Urinary bladder (tissue), 4 donors: ENCODE measurements around the gene ALS2. TPM values are rescaled to one million over a fixed set of nuclear protein-coding genes. Genes with fewer than 3 reads are reported as not detected.

ENCODE experiments used
- DNase-seq: peaks from one replicate; pipeline ENCODE4 v3.0.0-alpha.2; 2015; ENCODE audit errors: extremely low spot score
- H3K27ac ChIP-seq: one replicate; pipeline ENCODE4 v1.5.1; 2013; ENCODE audit warnings: low read depth, mild to moderate bottlenecking, moderate library complexity
- H3K36me3 ChIP-seq: one replicate; pipeline ENCODE4 v1.6.1; 2013; ENCODE audit warnings: mild to moderate bottlenecking, moderate library complexity; ENCODE audit not compliant: insufficient read depth
- H3K4me1 ChIP-seq: one replicate; pipeline ENCODE4 v1.6.1; 2013; ENCODE audit warnings: mild to moderate bottlenecking, moderate library complexity; ENCODE audit not compliant: insufficient read depth
- H3K4me3 ChIP-seq: one replicate; pipeline ENCODE4 v1.5.1; 2013; ENCODE audit warnings: low read depth, low read length
- WGBS: extraction: QIAGEN DNeasy Blood & Tissue Kit; methylation state at CpG from one replicate; pipeline ENCODE4 v1.1.7; 2013; 5-methylcytosine and 5-hydroxymethylcytosine counted together
- polyA plus RNA-seq: library from polyadenylated mRNA; stranded (reverse); fragments of 200-250 nt; gene quantifications from one replicate; pipeline ENCODE4 v1.2.3, GENCODE V29; 2013
- total RNA-seq: library from RNA; depleted of rRNA; stranded (reverse); fragments of >200 nt; gene quantifications from one replicate; pipeline ENCODE4 v1.2.3, GENCODE V29; 2014
- donor health status: healthy with polysubstance abuse.
- donor health status: healthy.

ALS2 gene
- total and polyA plus RNA-seq, 2 donors: 11.0 to 28.2 TPM

- no peak overlapping the region for H3K4me3 ChIP-seq
- no peak overlapping the region for H3K27ac ChIP-seq
- no peaks in the 10 kb centered on the region for H3K4me1 ChIP-seq
- 95% methylated on average over 1 of the region's 1 CpG for WGBS
- DNase-seq: no peak
- peaks cover 5% of the 10 kb centered on the region for H3K36me3 ChIP-seq
Measured at GRCh38 chr2:201759567-201759966, 21.2 kb downstream of the ALS2 start.

DNA sequence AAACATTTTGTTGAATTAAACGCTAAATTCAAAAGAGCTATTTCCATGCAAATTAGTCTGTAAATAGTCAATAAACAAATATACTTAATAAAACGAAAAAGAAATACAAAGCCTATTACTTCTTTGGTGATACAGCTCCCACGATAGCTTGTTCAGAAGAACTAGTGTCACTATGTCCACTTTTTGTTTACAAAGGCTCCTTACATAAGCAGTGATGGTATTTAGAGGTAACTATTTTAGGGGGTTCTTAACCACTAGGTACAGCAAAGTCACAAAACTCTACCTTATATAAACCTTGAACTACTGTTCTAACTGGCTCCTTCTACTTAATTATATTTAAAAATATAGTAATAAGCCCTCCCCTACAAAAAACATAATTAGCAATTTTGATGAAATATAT lies 21.9 kb downstream of the ALS2 start:
- peaks cover 5% of the 10 kb centered on the region for H3K36me3 ChIP-seq
- no peak overlapping the region for H3K4me3 ChIP-seq
- 91% methylated on average over 3 of the region's 3 CpGs for WGBS
- no peaks in the 10 kb centered on the region for H3K4me1 ChIP-seq
- no peak for DNase-seq
- no peak overlapping the region for H3K27ac ChIP-seq

- WGBS: 39% methylated on average over 1 of the region's 1 CpG
- H3K36me3 ChIP-seq: peaks cover 5% of the 10 kb centered on the region
- no peak overlapping the region for H3K4me3 ChIP-seq
- H3K27ac ChIP-seq: no peak overlapping the region
- H3K4me1 ChIP-seq: no peaks in the 10 kb centered on the region
- DNase-seq: no peak
Measured at GRCh38 chr2:201758234-201758633, 22.5 kb downstream of the ALS2 start.

- 91% methylated on average over 6 of the region's 6 CpGs for WGBS
- H3K36me3 ChIP-seq: peaks cover 2% of the 10 kb centered on the region
- DNase-seq: no peak
- H3K4me3 ChIP-seq: no peak overlapping the region
- H3K27ac ChIP-seq: no peak overlapping the region
- no peaks in the 10 kb centered on the region for H3K4me1 ChIP-seq
Measured at GRCh38 chr2:201754717-201755415, 25.9 kb downstream of the ALS2 start.

DNA sequence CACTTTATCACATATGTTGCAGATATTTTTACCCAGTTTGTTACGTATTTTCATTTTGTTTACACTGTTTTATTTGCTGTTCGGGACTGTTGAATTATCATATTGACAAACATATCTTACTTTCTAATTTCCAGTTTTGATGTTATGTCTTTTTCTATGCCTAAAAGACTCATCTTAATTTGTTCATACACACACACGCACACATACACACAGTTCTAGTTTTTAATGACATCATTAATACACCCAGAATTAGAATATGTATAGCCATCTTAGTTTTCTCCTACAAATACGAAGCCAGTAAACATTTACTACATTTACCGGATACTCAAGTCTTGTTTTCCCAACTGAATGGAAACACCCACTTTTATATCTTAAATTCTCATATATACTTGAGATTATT lies 29.2 kb downstream of the ALS2 start:
- no peak for DNase-seq
- no peak overlapping the region for H3K4me3 ChIP-seq
- 85% methylated on average over 5 of the region's 5 CpGs for WGBS
- H3K4me1 ChIP-seq: no peaks in the 10 kb centered on the region
- H3K36me3 ChIP-seq: peaks cover 2% of the 10 kb centered on the region
- H3K27ac ChIP-seq: no peak overlapping the region

GRCh38 chr2:201746551-201746950 lies 34.2 kb downstream of the ALS2 start:
- Histone ChIP-seq H3K4me1 (no peaks in the 10 kb centered on the region), H3K27ac (no peak overlapping the region), H3K36me3 (peaks cover 9% of the 10 kb centered on the region), H3K4me3 (no peak overlapping the region)
- DNase-seq: no peak
- WGBS: 66% methylated on average over 6 of the region's 6 CpGs

- no peak overlapping the region for H3K4me3 ChIP-seq
- DNase-seq: no peak
- H3K27ac ChIP-seq: no peak overlapping the region
- no peaks in the 10 kb centered on the region for H3K4me1 ChIP-seq
- WGBS: 84% methylated on average over 2 of the region's 2 CpGs
- peaks cover 2% of the 10 kb centered on the region for H3K36me3 ChIP-seq
Measured at GRCh38 chr2:201735486-201735885, 45.2 kb downstream of the ALS2 start.

GRCh38 chr2:201734111-201734510 lies 46.6 kb downstream of the ALS2 start:
- no peak overlapping the region for H3K4me3 ChIP-seq
- DNase-seq: no peak
- no peak overlapping the region for H3K27ac ChIP-seq
- no peaks in the 10 kb centered on the region for H3K4me1 ChIP-seq
- peaks cover 2% of the 10 kb centered on the region for H3K36me3 ChIP-seq
- 90% methylated on average over 4 of the region's 4 CpGs for WGBS

DNA sequence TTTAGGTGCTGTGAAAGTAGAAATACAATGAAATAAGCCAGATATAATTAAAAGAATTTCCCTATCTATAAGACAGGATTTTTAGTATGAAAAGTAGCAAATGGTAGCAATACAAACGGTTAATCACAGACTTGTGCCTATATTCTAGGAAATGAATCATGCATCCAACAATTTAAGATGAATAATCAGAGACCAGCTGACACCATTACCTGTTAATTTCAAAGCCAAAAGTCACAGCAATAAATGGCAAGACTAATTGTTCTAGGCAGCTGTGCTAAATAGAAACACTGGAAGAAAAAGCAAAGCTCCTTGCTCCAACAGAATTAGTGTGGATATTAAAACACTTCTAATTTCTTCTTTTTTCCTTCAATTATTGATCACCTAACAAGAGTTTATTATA lies 47.2 kb downstream of the ALS2 start:
- WGBS: 91% methylated on average over 1 of the region's 1 CpG
- H3K27ac ChIP-seq: no peak overlapping the region
- H3K36me3 ChIP-seq: peaks cover 2% of the 10 kb centered on the region
- no peaks in the 10 kb centered on the region for H3K4me1 ChIP-seq
- DNase-seq: no peak
- H3K4me3 ChIP-seq: no peak overlapping the region

GRCh38 chr2:201730651-201731285 lies 50.0 kb downstream of the ALS2 start:
- DNase-seq: no peak
- no peaks in the 10 kb centered on the region for H3K4me1 ChIP-seq
- WGBS: 84% methylated on average over 5 of the region's 5 CpGs
- H3K36me3 ChIP-seq: peaks cover 2% of the 10 kb centered on the region
- H3K4me3 ChIP-seq: no peak overlapping the region
- no peak overlapping the region for H3K27ac ChIP-seq

- 95% methylated on average over 6 of the region's 6 CpGs for WGBS
- Histone ChIP-seq H3K27ac (no peak overlapping the region), H3K4me1 (no peaks in the 10 kb centered on the region), H3K4me3 (no peak overlapping the region), H3K36me3 (peaks cover 8% of the 10 kb centered on the region)
- DNase-seq: no peak
Measured at GRCh38 chr2:201715459-201715858, 65.3 kb downstream of the ALS2 start.

DNA sequence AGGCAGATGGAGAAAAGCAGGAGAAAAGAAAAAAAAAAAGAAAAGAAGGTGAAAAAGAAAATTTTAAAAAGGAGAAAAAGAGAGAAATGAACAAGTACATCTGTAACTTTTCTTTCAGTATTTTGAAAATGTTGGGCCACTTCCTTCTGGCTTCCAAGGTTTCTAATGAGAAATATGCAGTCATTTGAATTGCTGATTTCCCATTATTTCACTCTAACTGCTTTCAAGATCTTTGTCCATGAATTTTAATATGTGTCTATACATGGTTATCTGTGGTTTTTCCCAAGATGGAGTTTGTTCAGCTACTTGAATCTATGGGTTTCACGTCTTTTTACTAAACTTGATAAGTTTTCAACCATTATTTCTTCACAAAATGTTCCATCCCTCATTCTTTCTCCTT lies 68.0 kb downstream of the ALS2 start:
- Histone ChIP-seq H3K4me3 (no peak overlapping the region), H3K27ac (no peak overlapping the region), H3K36me3 (peaks cover 8% of the 10 kb centered on the region), H3K4me1 (no peaks in the 10 kb centered on the region)
- DNase-seq: no peak
- 95% methylated on average over 1 of the region's 1 CpG for WGBS

GRCh38 chr2:201709747-201710146 lies 71.0 kb downstream of the ALS2 start:
- H3K4me3 ChIP-seq: no peak overlapping the region
- H3K27ac ChIP-seq: no peak overlapping the region
- peaks cover 8% of the 10 kb centered on the region for H3K36me3 ChIP-seq
- H3K4me1 ChIP-seq: no peaks in the 10 kb centered on the region
- 86% methylated on average over 5 of the region's 5 CpGs for WGBS
- DNase-seq: no peak

GRCh38 chr2:201709049-201709448 lies 71.7 kb downstream of the ALS2 start:
- no peak for DNase-seq
- Histone ChIP-seq H3K27ac (no peak overlapping the region), H3K36me3 (peaks cover 4% of the 10 kb centered on the region), H3K4me1 (no peaks in the 10 kb centered on the region), H3K4me3 (no peak overlapping the region)
- 48% methylated on average over 2 of the region's 2 CpGs for WGBS
